Subcutaneous adipose tissue (tissue), 4 donors: Measurements from ENCODE around the gene RINT1. TPM values are rescaled to one million over a fixed set of nuclear protein-coding genes. Genes with fewer than 3 reads are reported as not detected.

Source experiments
- CTCF ChIP-seq: fragments of 450-650 bp; IDR thresholded peaks from one replicate; pipeline ENCODE4 v1.5.1; 2016; ENCODE audit warnings: low read depth, mild to moderate bottlenecking, control low read depth, antibody characterized with exemption, moderate library complexity
- total RNA-seq, 4 donors: library from RNA; depleted of rRNA; stranded (reverse); fragments of >200 nt; gene quantifications; one replicate each; pipeline ENCODE4 v1.1.0, GENCODE V29; 2016

Gene RINT1
- total RNA-seq, 4 donors from 2014 or later, result 13.9 to 21.7 (median 18.6) TPM

GRCh38 chr7:105611856-105612775 is 80.1 kb downstream of the RINT1 start:
- no peak for TF ChIP-seq CTCF

GRCh38 chr7:105612806-105613205 is 80.8 kb downstream of the RINT1 start:
- no peak for TF ChIP-seq CTCF

- no peak for TF ChIP-seq CTCF
Measured at GRCh38 chr7:105613611-105614330, 81.8 kb downstream of the RINT1 start.

GRCh38 chr7:105614341-105614840 is 82.4 kb downstream of the RINT1 start:
- no peak for TF ChIP-seq CTCF

Other genes with a start within 250 kb of the RINT1 start
- gene SRPK2, start 143.3 kb upstream of the RINT1 start, total RNA-seq, result 10 to 100 TPM; 39.6 to 66.9 (median 45.6) TPM
- gene PUS7, start 9.9 kb upstream of the RINT1 start, total RNA-seq, result 10 to 100 TPM in 1 of 4 donors, 1 to 10 TPM in 3; 6.6 to 21.7 (median 8.5) TPM
- not detected for gene EFCAB10, start 49.3 kb downstream of the RINT1 start, total RNA-seq